Measurements from ENCODE around the gene AP2S1.
A peak's percentile ranks its signal among the peaks of the same experiment; 100 is the strongest.

Gene AP2S1

GRCh38 chr19:46861691-46862502, 11.3 kb upstream of the AP2S1 start (continued):
- TF ChIP-seq ZNF677 (tag by site-specific recombination; IDR thresholded peaks at IDR 0.05) (no peak), ZNF23 (tag by site-specific recombination; IDR thresholded peaks at IDR 0.05; ENCODE audit: borderline replicate concordance) (no peak), ZNF202 (tag by site-specific recombination; IDR thresholded peaks at IDR 0.05; ENCODE audit: borderline replicate concordance) (no peak), ZNF248 (tag by site-specific recombination; IDR thresholded peaks at IDR 0.05) (no peak; the same call in 1 of the 2 replicates), ZNF488 (tag by site-specific recombination; IDR thresholded peaks at IDR 0.05) (no peak), ZIC2 (tag by site-specific recombination; IDR thresholded peaks at IDR 0.05) (0 out of 2 replicates have a peak, but pooled peaks have one; percentile 7), GLIS1 (tag by site-specific recombination; IDR thresholded peaks at IDR 0.05) (no peak; the same call in 1 of the 2 replicates), ZNF10 (tag by site-specific recombination; IDR thresholded peaks at IDR 0.05) (peak; percentile 98), KLF7 (tag by site-specific recombination; IDR thresholded peaks at IDR 0.05; ENCODE audit: borderline replicate concordance) (no peak), ZNF513 (tag by site-specific recombination; IDR thresholded peaks at IDR 0.05) (no peak), ZNF391 (tag by site-specific recombination; IDR thresholded peaks at IDR 0.05; ENCODE audit: borderline replicate concordance, low read depth) (no peak), ZNF266 (tag by site-specific recombination; IDR thresholded peaks at IDR 0.05; ENCODE audit: low read depth) (no peak), ZNF280D (tag by site-specific recombination; IDR thresholded peaks at IDR 0.05) (no peak), ELK4 (IDR thresholded peaks at IDR 0.05; ENCODE audit: borderline replicate concordance, low read depth, low read length) (no peak), ZNF707 (tag by site-specific recombination; IDR thresholded peaks at IDR 0.05) (no peak), ZNF558 (tag by site-specific recombination; IDR thresholded peaks at IDR 0.05) (no peak), ZSCAN5A (tag by site-specific recombination; IDR thresholded peaks at IDR 0.05) (no peak), ZNF549 (tag by site-specific recombination; IDR thresholded peaks at IDR 0.05) (no peak), ZFP69B (tag by site-specific recombination; IDR thresholded peaks at IDR 0.05) (no peak), ZFP41 (tag by site-specific recombination; IDR thresholded peaks at IDR 0.05; ENCODE audit: borderline replicate concordance) (no peak), ZNF548 (tag by site-specific recombination; IDR thresholded peaks at IDR 0.05) (no peak), SALL2 (tag by site-specific recombination; IDR thresholded peaks at IDR 0.05; ENCODE audit: borderline replicate concordance) (no peak), PRDM6 (tag by site-specific recombination; IDR thresholded peaks at IDR 0.05) (no peak), ZBTB7A (tag by site-specific recombination; IDR thresholded peaks at IDR 0.05; ENCODE audit: low read depth) (no peak), ZBTB20 (tag by site-specific recombination; IDR thresholded peaks at IDR 0.05) (peak; percentile 93), ZNF221 (tag by site-specific recombination; IDR thresholded peaks at IDR 0.05; ENCODE audit: borderline replicate concordance) (no peak), ZFP37 (tag by site-specific recombination; IDR thresholded peaks at IDR 0.05) (peak; percentile 29), EGR2 (tag by site-specific recombination; IDR thresholded peaks at IDR 0.05; ENCODE audit: low read depth) (no peak), MYNN (tag by site-specific recombination; IDR thresholded peaks at IDR 0.05; ENCODE audit: borderline replicate concordance) (no peak), ZNF561 (tag by site-specific recombination; IDR thresholded peaks at IDR 0.05; ENCODE audit: borderline replicate concordance) (no peak)

Data from HEK293 (cell line).